ENCODE data around the gene JUP. TPM values are rescaled to one million over a fixed set of nuclear protein-coding genes. Genes with fewer than 3 reads are reported as not detected.

Gene JUP
- total and polyA plus RNA-seq, 2 of the 13 experiments (the other 11 are each of a cell fraction or from before 2014, with no cell fraction given) = 12.1 to 20.6 TPM

DNA sequence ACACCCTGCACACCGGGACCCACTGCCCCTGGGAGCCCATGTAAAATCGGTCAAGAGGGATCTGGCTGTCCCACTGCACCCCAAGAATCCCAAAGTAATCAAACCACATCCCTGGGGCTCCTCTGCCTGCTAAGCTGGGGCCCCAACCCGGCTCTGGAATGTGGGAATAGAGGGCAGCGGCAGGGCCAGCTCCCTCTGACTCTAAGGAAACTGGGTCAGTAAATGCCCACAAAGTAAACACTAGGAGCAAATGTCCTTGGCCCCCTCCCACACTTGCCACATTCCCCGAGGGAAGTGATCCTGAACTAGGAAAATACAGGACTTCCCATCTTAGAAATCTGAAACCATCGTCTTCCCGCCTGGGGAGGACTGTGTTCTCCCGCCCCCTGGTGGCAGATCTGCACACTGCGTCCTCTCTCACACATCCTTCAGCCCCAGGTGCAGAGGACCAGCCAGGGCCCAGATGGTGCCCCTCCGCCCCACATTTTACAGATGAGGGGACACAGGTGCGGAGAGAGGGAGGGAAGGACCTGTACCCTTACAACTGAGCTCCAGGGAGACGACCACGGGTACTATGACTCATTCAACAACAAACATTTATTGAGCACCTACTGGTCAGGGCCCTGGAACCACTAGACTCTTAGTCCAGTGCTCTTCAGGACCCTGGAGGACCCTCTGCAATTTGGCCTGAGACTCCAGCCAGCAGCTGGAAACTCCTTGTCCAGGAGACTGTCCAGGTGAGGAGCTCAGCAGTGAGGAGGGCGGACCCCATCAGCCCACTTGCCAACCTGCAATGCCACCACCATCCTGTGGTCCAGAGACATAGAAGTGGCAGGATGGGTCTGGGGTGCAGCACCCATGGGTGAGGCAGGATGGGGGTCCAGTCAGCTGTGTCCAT is 15.1 kb upstream of the JUP start (continued):
- TF ChIP-seq SIX1 (CRISPR knock-in tag; IDR thresholded peaks at IDR 0.05; ENCODE audit: borderline replicate concordance) (peak; percentile 94), ZNF83 (CRISPR knock-in tag; IDR thresholded peaks at IDR 0.05; ENCODE audit: borderline replicate concordance) (0 out of 2 replicates have a peak, but pooled peaks have one; percentile 48), ZBTB10 (CRISPR knock-in tag; IDR thresholded peaks at IDR 0.05; ENCODE audit: borderline replicate concordance) (no peak), EED (CRISPR knock-in tag; IDR thresholded peaks at IDR 0.05) (peak; percentile 28; the same call in 1 of the 2 replicates), GZF1 (CRISPR knock-in tag; IDR thresholded peaks at IDR 0.05) (0 out of 2 replicates have a peak, but pooled peaks have one; percentile 13), RFX3 (CRISPR knock-in tag; IDR thresholded peaks at IDR 0.05) (no peak), RBM22 (optimal IDR thresholded peaks at IDR 0.05; ENCODE audit: low read length) (peak; percentile 88), ZFP36L2 (CRISPR knock-in tag; IDR thresholded peaks at IDR 0.05) (no peak), TRIM22 (IDR thresholded peaks at IDR 0.05) (no peak), RXRB (CRISPR knock-in tag; IDR thresholded peaks at IDR 0.05; ENCODE audit: borderline replicate concordance) (no peak), ZNF274 (CRISPR knock-in tag; IDR thresholded peaks at IDR 0.05) (no peak; the same call in 1 of the 2 replicates), MYNN (CRISPR knock-in tag; IDR thresholded peaks at IDR 0.05; ENCODE audit: low read depth) (0 out of 2 replicates have a peak, but pooled peaks have one; percentile 8), ZC3H13 (CRISPR knock-in tag; IDR thresholded peaks at IDR 0.05) (peak; percentile 65), SP1 (IDR thresholded peaks at IDR 0.05) (no peak), SP1 (CRISPR knock-in tag; IDR thresholded peaks at IDR 0.05) (peak; percentile 44; the same call in 1 of the 2 replicates), MEF2D (CRISPR knock-in tag; IDR thresholded peaks at IDR 0.05) (no peak), NFATC3 (CRISPR knock-in tag; IDR thresholded peaks at IDR 0.05) (no peak), KDM5A (IDR thresholded peaks at IDR 0.05; ENCODE audit: borderline replicate concordance, low read length) (no peak), FLYWCH1 (CRISPR knock-in tag; IDR thresholded peaks at IDR 0.05) (no peak), PREB (CRISPR knock-in tag; IDR thresholded peaks at IDR 0.05) (no peak)
- TF ChIP-seq, protein P1, sequence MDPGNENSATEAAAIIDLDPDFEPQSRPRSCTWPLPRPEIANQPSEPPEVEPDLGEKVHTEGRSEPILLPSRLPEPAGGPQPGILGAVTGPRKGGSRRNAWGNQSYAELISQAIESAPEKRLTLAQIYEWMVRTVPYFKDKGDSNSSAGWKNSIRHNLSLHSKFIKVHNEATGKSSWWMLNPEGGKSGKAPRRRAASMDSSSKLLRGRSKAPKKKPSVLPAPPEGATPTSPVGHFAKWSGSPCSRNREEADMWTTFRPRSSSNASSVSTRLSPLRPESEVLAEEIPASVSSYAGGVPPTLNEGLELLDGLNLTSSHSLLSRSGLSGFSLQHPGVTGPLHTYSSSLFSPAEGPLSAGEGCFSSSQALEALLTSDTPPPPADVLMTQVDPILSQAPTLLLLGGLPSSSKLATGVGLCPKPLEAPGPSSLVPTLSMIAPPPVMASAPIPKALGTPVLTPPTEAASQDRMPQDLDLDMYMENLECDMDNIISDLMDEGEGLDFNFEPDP (CRISPR knock-in tag; conservative IDR thresholded peaks at IDR 0.05) = 0 out of 2 replicates have a peak, but pooled peaks have one; percentile 86
- TF ChIP-seq, protein P2, sequence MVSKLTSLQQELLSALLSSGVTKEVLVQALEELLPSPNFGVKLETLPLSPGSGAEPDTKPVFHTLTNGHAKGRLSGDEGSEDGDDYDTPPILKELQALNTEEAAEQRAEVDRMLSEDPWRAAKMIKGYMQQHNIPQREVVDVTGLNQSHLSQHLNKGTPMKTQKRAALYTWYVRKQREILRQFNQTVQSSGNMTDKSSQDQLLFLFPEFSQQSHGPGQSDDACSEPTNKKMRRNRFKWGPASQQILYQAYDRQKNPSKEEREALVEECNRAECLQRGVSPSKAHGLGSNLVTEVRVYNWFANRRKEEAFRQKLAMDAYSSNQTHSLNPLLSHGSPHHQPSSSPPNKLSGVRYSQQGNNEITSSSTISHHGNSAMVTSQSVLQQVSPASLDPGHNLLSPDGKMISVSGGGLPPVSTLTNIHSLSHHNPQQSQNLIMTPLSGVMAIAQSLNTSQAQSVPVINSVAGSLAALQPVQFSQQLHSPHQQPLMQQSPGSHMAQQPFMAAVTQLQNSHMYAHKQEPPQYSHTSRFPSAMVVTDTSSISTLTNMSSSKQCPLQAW (CRISPR knock-in tag; IDR thresholded peaks at IDR 0.05) = no peak
